Activated naive CD4-positive, alpha-beta T cell treated with anti-CD3 and anti-CD28 coated beads, Interleukin-2, amount 50 U/mL, for 72 hours (primary cell): ENCODE results near the gene ACY1. TPM values are rescaled to one million over a fixed set of nuclear protein-coding genes. Genes with fewer than 3 reads are reported as not detected.

Source experiments
- ATAC-seq, 2 donors: fragments of 150-1000 bp; cut with Tn5 transposase; 2 replicates each; pipeline ENCODE4 v1.10.0; 2021; ENCODE audit warnings: mild to moderate bottlenecking in 2 of 2, moderate library complexity in 2 of 2
- DNase-seq, 2 donors: peaks; one replicate each; pipeline ENCODE4 v3.0.0; 2021 to 2022; ENCODE audit warnings: low spot score in 2 of 2
- H3K27ac Mint-ChIP-seq, 2 donors: one replicate each; pipeline ENCODE4 v1.8.0; 2022; ENCODE audit warnings: mild to moderate bottlenecking in 2 of 2, mixed read lengths in 2 of 2
- H3K36me3 Mint-ChIP-seq, 2 donors: one replicate each; pipeline ENCODE4 v1.8.0; 2022; ENCODE audit warnings: mixed read lengths in 2 of 2
- H3K9me3 Mint-ChIP-seq, 2 donors: one replicate each; pipeline ENCODE4 v1.8.0; 2022; ENCODE audit warnings: mixed read lengths in 2 of 2
- total RNA-seq, 2 donors: library from RNA; stranded (reverse); gene quantifications; one replicate each; pipeline ENCODE4 v1.2.3, GENCODE V29; 2022

ACY1 gene
- 10 to 100 TPM; 54.7 to 78.5 TPM for total RNA-seq

- Mint-ChIP-seq H3K27ac (peak within 1 kb of the TSS; percentile 90 to 92), H3K9me3 (no peaks in the 10 kb centered on the region), H3K36me3 (no peaks in the 10 kb centered on the region)
- ATAC-seq (peak; percentile 84 to 87), DNase-seq (peak; percentile 81 to 90)
Measured at GRCh38 chr3:51982838-51983577, at the start of gene ACY1. Gene ACY1 (plus strand): TSS chr3:51983535. CDS start chr3:51984065, 530 bp downstream.

GRCh38 chr3:51934139-51934850 is 49.0 kb upstream of the ACY1 start:
- H3K36me3 Mint-ChIP-seq: peaks cover 12 to 29% of the 10 kb centered on the region in 2 donors
- ATAC-seq (peak in 1 of 2 donors; percentile 16), DNase-seq (no peak)
- no peaks in the 10 kb centered on the region for H3K9me3 Mint-ChIP-seq
- H3K27ac Mint-ChIP-seq: peak overlapping the region in 1 of 2 donors; percentile 60

DNA sequence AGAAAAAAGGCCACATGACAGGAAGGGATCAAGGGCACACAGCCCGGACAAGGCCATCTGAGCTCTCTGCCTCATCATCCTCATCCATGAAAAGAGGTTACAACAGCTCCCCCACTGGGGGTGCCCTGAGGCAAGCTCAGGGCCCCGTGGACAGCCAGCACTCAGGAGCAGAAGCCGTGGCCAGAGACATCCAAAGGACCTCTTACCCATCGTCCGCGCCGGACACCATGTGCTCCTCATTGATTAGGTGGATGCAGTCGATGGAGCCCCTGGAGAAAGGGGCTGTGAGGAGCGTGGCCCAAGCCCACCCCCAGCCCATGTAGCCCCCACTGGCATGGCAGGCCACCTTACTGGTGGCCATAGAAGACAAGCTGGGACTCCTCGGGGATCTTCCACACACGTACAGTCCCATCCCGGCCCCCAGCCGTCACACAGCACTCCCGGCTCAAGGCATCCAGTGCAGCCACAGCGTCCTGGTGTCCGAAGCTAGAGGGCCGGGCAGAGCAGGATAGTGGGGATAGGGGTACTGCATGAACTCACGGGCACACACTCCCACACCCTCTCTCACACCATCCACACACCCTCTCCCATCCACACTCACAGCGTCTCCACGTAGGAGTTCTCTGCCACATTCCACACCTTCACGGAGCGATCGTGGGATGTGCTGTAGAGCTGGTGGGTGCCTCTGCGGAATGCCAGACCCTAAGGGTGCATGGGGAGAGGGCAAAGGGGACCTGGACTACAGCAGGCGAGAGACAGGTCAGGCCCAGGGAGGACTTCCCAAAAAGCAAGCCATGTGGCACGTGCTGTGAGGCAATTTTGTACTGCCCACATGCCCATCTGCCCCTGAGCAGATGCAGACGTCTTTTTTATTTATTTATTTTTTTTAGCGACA is 48.1 kb upstream of the ACY1 start:
- H3K36me3 Mint-ChIP-seq: peaks cover 12 to 29% of the 10 kb centered on the region in 2 donors
- ATAC-seq (no peak), DNase-seq (no peak)
- no peaks in the 10 kb centered on the region for H3K9me3 Mint-ChIP-seq
- peak overlapping the region in 1 of 2 donors; percentile 36 for H3K27ac Mint-ChIP-seq

- H3K9me3 Mint-ChIP-seq: no peaks in the 10 kb centered on the region
- ATAC-seq (no peak), DNase-seq (no peak)
- no peak overlapping the region for H3K27ac Mint-ChIP-seq
- peaks cover 20 to 30% of the 10 kb centered on the region in 2 donors for H3K36me3 Mint-ChIP-seq
Measured at GRCh38 chr3:51935886-51936755, 47.2 kb upstream of the ACY1 start.

DNA sequence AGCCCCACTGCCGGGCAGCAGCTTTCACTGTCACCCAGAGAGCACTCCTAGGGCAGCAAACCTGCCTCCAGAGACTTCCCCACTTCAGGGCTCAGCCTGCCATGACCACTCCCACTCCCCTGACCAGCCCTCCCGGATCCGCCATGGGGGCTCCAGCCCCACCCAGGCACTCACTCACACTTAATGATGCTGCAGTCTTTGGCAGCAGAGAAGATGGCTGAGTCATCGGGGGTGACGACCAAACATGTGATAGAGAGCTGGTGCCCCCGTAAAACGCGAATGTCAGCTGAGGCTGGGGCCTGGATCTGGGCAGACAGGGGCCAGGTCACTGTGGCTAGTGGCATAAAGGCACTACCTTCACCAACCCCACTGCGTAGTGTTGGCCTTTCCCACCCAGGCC is 46.3 kb upstream of the ACY1 start:
- DNase-seq: no peak
- Mint-ChIP-seq H3K27ac (no peak overlapping the region), H3K9me3 (no peaks in the 10 kb centered on the region), H3K36me3 (peaks cover 22 to 32% of the 10 kb centered on the region in 2 donors)
- no peak for ATAC-seq

DNA sequence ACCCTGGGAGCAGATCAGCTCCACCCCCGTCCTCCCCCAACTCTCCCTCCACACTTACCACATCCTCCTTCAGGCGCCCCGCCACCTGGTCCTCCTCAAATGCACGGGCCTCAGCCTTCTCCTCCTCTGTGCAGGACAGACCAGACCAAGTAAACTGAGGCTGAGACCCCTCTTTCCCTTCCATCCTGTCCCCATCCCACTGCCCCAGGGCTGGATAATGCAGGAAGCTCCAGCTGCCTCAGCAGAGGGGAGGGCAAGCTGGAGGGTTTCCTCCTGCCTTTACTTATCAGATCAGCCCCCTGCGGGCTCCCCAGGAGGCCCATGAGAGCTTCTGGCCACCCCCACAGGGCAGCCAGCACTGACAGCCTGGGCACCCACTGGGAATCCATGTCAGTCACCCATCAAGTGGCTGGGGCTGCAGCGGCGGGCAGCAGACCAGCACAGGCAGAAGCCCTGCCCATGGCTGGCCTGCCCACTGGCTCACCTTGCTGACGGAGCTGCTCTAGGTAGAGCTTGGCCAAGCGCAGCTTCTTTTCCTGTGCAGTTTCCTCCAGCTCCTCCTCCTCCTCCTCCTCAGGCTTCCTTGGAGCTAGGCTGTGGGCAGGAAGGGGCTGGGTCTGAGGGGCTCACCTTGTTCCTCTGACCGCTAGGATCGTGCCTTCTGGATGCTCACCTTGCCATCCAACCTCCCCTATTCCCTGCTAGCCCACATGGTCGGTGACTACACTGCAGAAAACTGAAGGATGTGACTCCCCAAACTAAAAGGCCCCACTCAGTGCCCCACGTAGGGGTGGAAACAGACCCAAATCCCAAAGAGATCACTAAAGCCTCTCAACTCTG is 45.5 kb upstream of the ACY1 start:
- Mint-ChIP-seq H3K36me3 (peaks cover 22 to 32% of the 10 kb centered on the region in 2 donors), H3K9me3 (no peaks in the 10 kb centered on the region), H3K27ac (peak overlapping the region; percentile 59 to 92)
- DNase-seq (no peak), ATAC-seq (no peak)

DNA sequence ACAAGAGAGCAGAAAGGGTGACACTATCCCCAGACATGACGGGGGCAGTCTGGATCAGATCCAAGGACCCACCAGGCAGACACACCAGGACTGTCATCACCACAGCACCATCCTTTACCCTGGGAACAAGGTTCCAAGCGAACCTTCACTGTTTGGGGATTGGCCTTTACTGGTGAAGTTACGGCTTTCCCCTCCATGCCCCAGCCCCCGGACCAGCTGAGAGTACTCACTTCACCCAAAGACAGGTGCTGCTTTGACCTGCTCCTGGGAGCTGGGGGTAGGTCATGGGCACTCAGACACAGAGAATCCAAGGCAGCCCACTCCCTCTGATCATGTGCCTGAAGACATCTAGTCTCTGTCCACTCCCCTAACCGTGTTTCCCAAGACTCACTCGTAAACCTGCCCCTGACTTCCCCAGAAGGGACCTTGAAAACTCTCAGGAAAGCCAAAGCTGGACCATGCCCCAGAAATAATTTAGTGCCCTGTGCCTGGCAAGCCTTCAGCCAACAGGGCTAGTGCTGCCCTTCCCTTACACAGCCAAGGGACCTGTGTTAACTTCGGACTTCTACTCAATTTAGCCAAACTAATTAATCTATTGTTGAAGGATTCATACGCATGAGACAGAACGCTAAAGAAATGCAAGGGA is 44.4 kb upstream of the ACY1 start:
- no peaks in the 10 kb centered on the region for H3K9me3 Mint-ChIP-seq
- DNase-seq (no peak), ATAC-seq (no peak)
- H3K36me3 Mint-ChIP-seq: peaks cover 22 to 28% of the 10 kb centered on the region in 2 donors
- peak overlapping the region in 1 of 2 donors; percentile 66 for H3K27ac Mint-ChIP-seq

- no peak for ATAC-seq
- no peaks in the 10 kb centered on the region for H3K9me3 Mint-ChIP-seq
- H3K36me3 Mint-ChIP-seq: peaks cover 15 to 23% of the 10 kb centered on the region in 2 donors
- DNase-seq: peak in 1 of 2 donors; percentile 50
- H3K27ac Mint-ChIP-seq: peak overlapping the region; percentile 91 to 93
Measured at GRCh38 chr3:51940648-51941462, 42.5 kb upstream of the ACY1 start.

- Mint-ChIP-seq H3K27ac (peak overlapping the region; percentile 65 to 93), H3K36me3 (peaks cover 15 to 23% of the 10 kb centered on the region in 2 donors), H3K9me3 (no peaks in the 10 kb centered on the region)
- DNase-seq (no peak), ATAC-seq (no peak)
Measured at GRCh38 chr3:51941463-51941797, 41.9 kb upstream of the ACY1 start.

GRCh38 chr3:51941798-51942602 is 41.3 kb upstream of the ACY1 start, which contains the start of the genes PARP3 and RRP9:
Gene PARP3 (plus strand): TSS chr3:51942363. CDS start chr3:51943356, 993 bp downstream.
Gene RRP9 (minus strand): TSS chr3:51941904. CDS start chr3:51941867, 37 bp downstream.
- peak within 1 kb of the TSS; percentile 91 to 93 for H3K27ac Mint-ChIP-seq
- H3K36me3 Mint-ChIP-seq: peaks cover 15 to 22% of the 10 kb centered on the region in 2 donors
- no peaks in the 10 kb centered on the region for H3K9me3 Mint-ChIP-seq
- DNase-seq: peak; percentile 98 to 100
- peak; percentile 92 to 95 for ATAC-seq

DNA sequence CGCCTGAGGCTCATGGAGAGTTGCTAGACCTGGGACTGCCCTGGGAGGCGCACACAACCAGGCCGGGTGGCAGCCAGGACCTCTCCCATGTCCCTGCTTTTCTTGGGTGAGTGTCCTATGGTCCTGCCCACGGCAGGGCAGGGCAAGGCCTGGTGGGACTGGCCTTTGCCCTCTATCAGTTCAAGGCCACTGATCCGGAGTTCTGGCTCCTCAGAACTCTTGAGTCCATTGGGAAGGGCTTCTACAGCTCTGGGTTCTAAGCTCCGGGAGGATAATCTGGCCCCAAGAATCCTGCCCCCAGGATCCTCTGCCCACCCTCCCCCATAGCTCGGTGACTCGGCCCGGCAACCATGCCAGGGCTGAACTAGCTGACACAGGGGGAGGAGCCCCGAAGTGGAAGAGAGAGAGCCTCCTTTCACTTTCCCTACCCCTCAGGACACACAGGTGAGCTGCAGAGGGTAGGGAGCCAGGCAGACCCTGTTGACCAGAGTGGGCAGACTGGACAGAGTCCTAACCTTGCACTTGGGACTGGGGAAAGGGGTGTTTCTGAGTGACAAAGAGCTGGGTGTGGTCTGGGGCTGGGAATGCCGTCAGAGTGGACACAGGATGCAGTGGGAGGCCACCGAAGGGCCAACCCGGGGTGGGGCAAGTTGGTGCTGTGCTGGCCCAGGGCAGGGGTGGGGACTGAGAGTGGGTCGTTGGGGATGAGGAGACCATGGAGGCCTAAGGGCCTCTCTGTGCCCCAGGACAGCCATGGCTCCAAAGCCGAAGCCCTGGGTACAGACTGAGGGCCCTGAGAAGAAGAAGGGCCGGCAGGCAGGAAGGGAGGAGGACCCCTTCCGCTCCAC is 40.5 kb upstream of the ACY1 start:
- Mint-ChIP-seq H3K9me3 (no peaks in the 10 kb centered on the region), H3K36me3 (peaks cover 12 to 16% of the 10 kb centered on the region in 2 donors), H3K27ac (peak overlapping the region; percentile 90 to 93)
- ATAC-seq: peak; percentile 17 to 20
- DNase-seq: peak; percentile 61 to 63
